AG10803 (cell line): Measurements from ENCODE around the gene UGT1A1.

Source experiments
- DNase-seq: peaks from one replicate; pipeline ENCODE4 v3.0.0; 2010; ENCODE audit warnings: low read depth
- H3K4me3 ChIP-seq: 2 replicates; pipeline ENCODE4 v1.5.1; 2011; ENCODE audit warnings: mild to moderate bottlenecking, low read length, control low read depth
- TF ChIP-seq, protein P1 (sequence below): conservative IDR thresholded peaks from 2 replicates; pipeline ENCODE4 v1.5.1; 2011; ENCODE audit warnings: mild to moderate bottlenecking, low read length, control low read depth, inconsistent platforms

UGT1A1 gene

DNA sequence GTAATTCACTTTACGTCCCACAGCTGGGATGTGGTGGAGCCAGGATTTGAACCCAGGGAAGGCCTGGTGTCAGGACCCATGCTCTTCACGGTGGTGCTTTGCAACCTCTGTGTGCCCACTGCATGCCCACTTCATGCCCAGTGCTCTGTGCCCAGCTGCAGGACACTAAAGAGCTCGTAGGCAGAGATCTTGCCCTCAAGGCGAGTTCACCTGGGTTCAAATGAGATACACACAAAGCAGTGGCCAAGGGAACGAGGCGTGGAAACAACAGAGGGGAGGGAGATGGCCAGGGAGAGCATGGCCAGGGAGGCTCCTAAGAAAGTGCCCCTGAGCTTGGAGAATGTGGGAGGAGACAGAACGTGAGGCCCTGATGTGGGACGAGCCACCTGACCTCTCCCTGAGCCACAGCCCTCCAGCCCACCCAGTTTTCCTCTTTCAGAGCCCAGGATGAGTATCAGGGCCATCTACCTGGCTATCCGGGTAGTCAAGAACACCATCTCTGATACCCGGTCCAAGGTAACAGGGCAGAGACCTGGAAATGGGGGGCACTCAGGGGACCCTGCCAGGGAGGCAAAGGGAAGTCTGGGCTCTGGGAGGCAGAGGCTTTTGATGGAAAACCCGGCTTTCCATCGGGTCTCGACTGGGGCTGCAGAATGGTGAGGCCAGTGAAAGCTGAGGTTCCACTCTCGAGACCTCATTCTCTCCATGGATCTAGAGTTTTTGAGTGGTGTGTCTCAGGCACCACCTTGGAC is 38.4 kb downstream of the UGT1A1 start:
- TF ChIP-seq, protein P1, sequence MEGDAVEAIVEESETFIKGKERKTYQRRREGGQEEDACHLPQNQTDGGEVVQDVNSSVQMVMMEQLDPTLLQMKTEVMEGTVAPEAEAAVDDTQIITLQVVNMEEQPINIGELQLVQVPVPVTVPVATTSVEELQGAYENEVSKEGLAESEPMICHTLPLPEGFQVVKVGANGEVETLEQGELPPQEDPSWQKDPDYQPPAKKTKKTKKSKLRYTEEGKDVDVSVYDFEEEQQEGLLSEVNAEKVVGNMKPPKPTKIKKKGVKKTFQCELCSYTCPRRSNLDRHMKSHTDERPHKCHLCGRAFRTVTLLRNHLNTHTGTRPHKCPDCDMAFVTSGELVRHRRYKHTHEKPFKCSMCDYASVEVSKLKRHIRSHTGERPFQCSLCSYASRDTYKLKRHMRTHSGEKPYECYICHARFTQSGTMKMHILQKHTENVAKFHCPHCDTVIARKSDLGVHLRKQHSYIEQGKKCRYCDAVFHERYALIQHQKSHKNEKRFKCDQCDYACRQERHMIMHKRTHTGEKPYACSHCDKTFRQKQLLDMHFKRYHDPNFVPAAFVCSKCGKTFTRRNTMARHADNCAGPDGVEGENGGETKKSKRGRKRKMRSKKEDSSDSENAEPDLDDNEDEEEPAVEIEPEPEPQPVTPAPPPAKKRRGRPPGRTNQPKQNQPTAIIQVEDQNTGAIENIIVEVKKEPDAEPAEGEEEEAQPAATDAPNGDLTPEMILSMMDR: no peak
- DNase-seq: no peak
- H3K4me3 ChIP-seq: no peak overlapping the region

DNA sequence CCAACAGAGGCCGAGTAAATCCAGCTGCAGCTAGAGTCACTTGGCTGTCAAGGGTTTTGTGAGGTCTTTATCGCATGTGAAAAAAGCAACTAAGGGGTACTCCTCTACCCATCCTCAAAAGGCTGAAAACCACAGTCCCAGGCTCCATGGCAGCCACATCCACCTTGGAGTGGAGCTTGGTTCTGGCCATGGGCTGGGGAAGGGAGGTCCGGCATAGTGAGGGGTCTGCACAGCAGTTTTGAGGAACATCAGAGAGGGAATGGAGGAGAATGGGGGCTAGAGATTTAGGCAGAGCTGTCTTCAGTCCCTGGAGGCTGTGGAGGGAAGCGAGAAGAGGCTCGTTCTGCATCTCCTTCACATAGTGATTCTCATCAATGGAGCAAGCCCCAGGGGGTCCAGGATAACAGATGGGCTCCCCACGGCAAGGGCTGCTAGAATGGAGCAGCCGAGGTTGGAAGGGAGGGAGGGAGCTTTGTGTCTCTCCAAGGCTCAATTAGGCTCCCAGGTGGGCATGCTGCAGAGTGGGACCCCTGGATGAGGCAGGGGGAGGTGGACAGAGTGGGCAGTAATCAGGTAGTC is 39.1 kb downstream of the UGT1A1 start:
- no peak for DNase-seq
- H3K4me3 ChIP-seq: no peak overlapping the region
- TF ChIP-seq, protein P1: no peak

DNA sequence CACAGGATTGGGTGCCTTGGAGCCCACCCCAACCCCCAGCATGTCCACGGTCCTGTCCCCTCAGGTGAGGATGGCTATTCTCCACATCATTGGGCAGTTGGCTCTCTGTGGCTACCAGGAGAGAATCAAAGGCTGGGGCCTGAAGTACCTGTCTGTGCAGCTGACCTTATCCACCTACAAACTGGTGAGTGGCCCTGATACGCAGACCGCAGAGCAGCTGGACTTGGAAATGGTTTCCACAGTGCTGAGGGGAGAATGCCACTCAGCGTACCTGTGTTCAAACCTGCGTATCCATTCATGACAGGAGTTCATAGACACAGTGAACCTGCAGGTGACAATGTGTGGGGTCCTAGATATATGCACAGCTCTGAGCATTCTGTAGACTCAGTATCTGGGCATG is 39.6 kb downstream of the UGT1A1 start:
- H3K4me3 ChIP-seq: no peak overlapping the region
- TF ChIP-seq, protein P1: no peak

DNA sequence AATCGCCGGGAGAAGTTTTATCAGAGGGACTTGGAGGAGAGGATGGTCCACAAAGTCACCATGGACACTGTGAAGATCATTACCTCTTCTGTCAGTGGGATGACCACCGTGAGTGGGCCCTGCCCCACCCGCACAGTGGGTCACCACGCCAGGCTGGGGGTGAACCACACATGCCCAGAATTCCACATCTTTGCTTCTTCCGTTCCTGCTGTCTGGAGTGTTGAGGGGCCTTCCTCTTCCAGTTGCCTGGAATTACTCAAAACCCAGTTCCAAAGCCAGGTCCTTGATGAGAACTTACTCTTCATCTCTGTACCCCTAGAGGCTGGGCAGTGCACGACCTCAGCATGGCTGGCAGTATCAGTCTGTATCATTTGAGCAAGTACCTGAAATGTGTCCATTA is 40.1 kb downstream of the UGT1A1 start:
- TF ChIP-seq, protein P1: no peak
- no peak overlapping the region for H3K4me3 ChIP-seq
- DNase-seq: no peak

More for the DNA sequence above, 39.6 kb downstream of the UGT1A1 start:
- DNase-seq: no peak

DNA sequence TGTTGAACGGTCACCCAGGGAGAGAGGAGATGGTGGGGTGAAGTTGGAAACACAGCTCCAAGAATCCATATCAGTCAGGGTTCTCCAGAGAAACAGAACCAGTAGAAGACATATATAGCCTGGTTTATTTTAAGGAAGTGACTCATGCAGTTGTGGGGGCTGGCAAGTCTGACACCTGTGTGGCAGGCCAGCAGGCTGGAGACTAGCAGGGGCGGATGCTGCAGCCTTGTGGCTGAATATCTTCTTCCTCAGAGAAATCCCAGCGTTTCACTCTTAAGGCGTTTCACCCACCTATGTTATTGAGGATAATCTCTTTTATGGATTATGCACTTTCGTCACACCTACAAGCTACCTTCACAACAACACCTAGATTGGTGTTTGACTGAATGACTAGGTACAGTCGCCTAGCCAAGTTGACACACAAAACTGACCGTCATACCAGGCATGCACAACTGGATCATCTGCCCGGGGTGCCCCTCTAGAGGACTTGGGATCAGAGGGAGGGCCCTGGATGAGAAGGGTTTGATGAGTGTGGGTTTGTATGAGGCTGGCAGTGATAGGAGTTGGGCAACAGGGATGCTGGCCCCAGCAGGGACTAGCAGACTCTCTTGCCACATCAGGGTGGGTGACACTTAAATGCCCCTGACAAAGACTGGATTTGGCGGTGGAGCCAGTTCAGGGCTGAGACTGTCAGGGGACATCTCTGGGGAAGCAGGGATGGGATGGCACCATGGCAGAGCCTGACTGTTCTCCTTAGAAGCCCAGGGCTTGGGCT is 41.5 kb downstream of the UGT1A1 start:
- TF ChIP-seq, protein P1: no peak
- H3K4me3 ChIP-seq: no peak overlapping the region
- DNase-seq: no peak

DNA sequence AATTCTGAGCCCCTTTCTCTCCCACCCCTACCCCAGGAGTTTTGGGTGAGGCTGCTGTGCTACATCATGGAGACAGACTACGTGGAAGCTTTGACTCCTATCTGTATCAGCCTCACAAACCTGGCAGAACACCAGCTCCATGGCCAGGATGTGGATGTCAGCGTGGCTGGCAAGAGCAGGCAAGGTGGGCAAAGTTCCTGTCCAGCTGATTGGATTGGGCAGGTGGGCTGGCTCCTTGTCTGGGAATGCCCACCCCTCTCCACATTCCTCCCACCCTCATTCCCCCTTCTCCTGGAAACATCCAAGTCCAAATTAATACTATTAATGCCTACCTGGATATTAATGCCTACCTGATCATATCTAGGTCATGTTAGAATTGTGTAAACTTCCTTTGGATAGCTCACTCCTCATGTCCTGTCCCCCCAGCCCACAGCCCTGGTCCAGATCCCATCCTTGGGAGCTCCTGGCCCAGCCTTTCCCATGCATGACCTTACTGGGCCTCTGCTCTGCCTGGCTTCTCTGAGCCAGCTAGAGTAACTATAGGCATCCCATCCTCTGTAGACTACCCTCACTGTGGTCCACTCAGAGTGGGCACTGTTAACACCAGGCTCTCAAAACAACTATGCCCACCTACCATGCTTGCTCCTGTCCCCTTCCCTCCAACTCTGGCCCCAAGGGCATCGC is 42.2 kb downstream of the UGT1A1 start:
- no peak overlapping the region for H3K4me3 ChIP-seq
- TF ChIP-seq, protein P1: no peak
- no peak for DNase-seq
